Endothelial cell of umbilical vein (primary cell): ENCODE measurements around the gene EFNA5. TPM values are rescaled to one million over a fixed set of nuclear protein-coding genes. Genes with fewer than 3 reads are reported as not detected.

Experiments
- BruUV-seq: library from RNA; stranded (reverse); fragments of 400-500 nt; replicated peaks from 2 replicates; lab custom pipeline; 2021; lab: Mats Ljungman, UMichigan
- CTCF ChIA-PET: fragments of 300-600, 350-600 bp; sonication (Branson Sonifier 250); formaldehyde crosslinking; loops from one replicate; lab custom pipeline; 2021; ENCODE audit warnings: antibody characterized with exemption, inconsistent platforms; lab: Charles Lee
- POLR2A ChIA-PET: fragments of 300-600, 350-600 bp; sonication (Branson Sonifier 250); formaldehyde crosslinking; loops from one replicate; lab custom pipeline; 2021; ENCODE audit warnings: antibody characterized with exemption, inconsistent platforms; lab: Charles Lee
- DNase-seq: peaks from one replicate; pipeline ENCODE4 v3.0.0-alpha.2; 2011; ENCODE audit warnings: low read depth, low spot score
- FAIRE-seq: peaks from 2 replicates; lab custom pipeline; 2011; peaks lifted over from hg19 to GRCh38; lab: Jason Lieb, UNC
- H2AFZ ChIP-seq: 2 replicates; pipeline ENCODE4 v1.6.0; 2012; ENCODE audit warnings: low read depth, low read length, control low read depth, inconsistent platforms
- H3K27ac ChIP-seq: 2 replicates; pipeline ENCODE4 v1.5.1; 2011; ENCODE audit warnings: low read depth, mild to moderate bottlenecking, control low read depth, low read length, moderate library complexity; ENCODE audit not compliant: insufficient read depth
- H3K27me3 ChIP-seq, 2 experiments: 2 replicates each; pipeline versions ENCODE4 v1.6.0 to v1.6.1; 2011; ENCODE audit warnings: low read length in 2 of 2, mixed read lengths in 1 of 2; ENCODE audit not compliant: control insufficient read depth in 2 of 2, insufficient read depth in 2 of 2
- H3K36me3 ChIP-seq, 2 experiments: 2 replicates in 1 of 2; 3 replicates in 1 of 2; pipeline ENCODE4 v1.5.1; 2011; ENCODE audit warnings: low read length in 2 of 2, mild to moderate bottlenecking in 1 of 2, moderate library complexity in 1 of 2; ENCODE audit not compliant: control insufficient read depth in 2 of 2, insufficient read depth in 2 of 2; ENCODE audit errors: extremely low read depth in 1 of 2
- H3K4me1 ChIP-seq: 3 replicates; pipeline ENCODE4 v1.5.1; 2011; ENCODE audit warnings: mild to moderate bottlenecking, low read length; ENCODE audit not compliant: control insufficient read depth, insufficient read depth; ENCODE audit errors: extremely low read depth
- H3K4me2 ChIP-seq: 2 replicates; pipeline ENCODE4 v1.6.1; 2011; ENCODE audit warnings: low read length, control low read depth, mixed read lengths; ENCODE audit not compliant: insufficient read depth
- H3K4me3 ChIP-seq, 3 experiments: fragments of 200-600 bp in 1 of 3; sonication (generic), shearing (Covaris generic) in 1 of 3; replicated peaks in 1 of 3; 2 replicates each; pipeline ENCODE4 v1.5.1; 2011 to 2016; ENCODE audit warnings: control low read depth in 3 of 3, low read length in 3 of 3, mild to moderate bottlenecking in 2 of 3, inconsistent platforms in 1 of 3, low read depth in 1 of 3, moderate library complexity in 1 of 3; ENCODE audit not compliant: insufficient read depth in 1 of 3
- H3K79me2 ChIP-seq: 2 replicates; pipeline ENCODE4 v1.6.0; 2012; ENCODE audit warnings: low read length, inconsistent platforms; ENCODE audit not compliant: control insufficient read depth, insufficient read depth
- H3K9ac ChIP-seq: replicated peaks from 2 replicates; pipeline ENCODE3; 2011; ENCODE audit warnings: low read length, control low read depth; ENCODE audit not compliant: insufficient read depth; ENCODE audit errors: extremely low read depth
- H3K9me1 ChIP-seq: replicated peaks from 3 replicates; pipeline ENCODE4 v1.6.0; 2011; ENCODE audit warnings: mild to moderate bottlenecking, low read length; ENCODE audit not compliant: control insufficient read depth, insufficient read depth; ENCODE audit errors: extremely low read depth
- H3K9me3 ChIP-seq: replicated peaks from 2 replicates; pipeline ENCODE4 v1.5.1; 2012; ENCODE audit warnings: low read length, inconsistent platforms; ENCODE audit not compliant: control insufficient read depth, insufficient read depth
- H4K20me1 ChIP-seq: replicated peaks from 2 replicates; pipeline ENCODE3; 2011; ENCODE audit warnings: mild to moderate bottlenecking, low read length; ENCODE audit not compliant: control insufficient read depth, insufficient read depth; ENCODE audit errors: extremely low read depth
- EZH2 ChIP-seq: IDR thresholded peaks from 2 replicates; pipeline ENCODE4 v1.6.1; 2012; ENCODE audit warnings: borderline replicate concordance, low read depth, mild to moderate bottlenecking, moderate library complexity, low read length, inconsistent platforms; ENCODE audit not compliant: severe bottlenecking
- FOS ChIP-seq: IDR thresholded peaks from 2 replicates; pipeline ENCODE4 v1.6.1; 2011; ENCODE audit warnings: mild to moderate bottlenecking, low read length, moderate library complexity, borderline replicate concordance; ENCODE audit not compliant: insufficient read depth
- GATA2 ChIP-seq: IDR thresholded peaks from 2 replicates; pipeline ENCODE4 v1.7.0; 2011; ENCODE audit warnings: low read depth, mild to moderate bottlenecking, moderate library complexity, mixed read lengths, low read length; ENCODE audit not compliant: insufficient read length, insufficient read depth
- JUN ChIP-seq: IDR thresholded peaks from 2 replicates; pipeline ENCODE4 v1.6.1; 2011; ENCODE audit warnings: borderline replicate concordance, low read depth; ENCODE audit not compliant: insufficient read length, insufficient read depth
- MYC ChIP-seq: IDR thresholded peaks from one replicate; pipeline ENCODE4 v1.6.1; 2011; ENCODE audit warnings: mild to moderate bottlenecking, low read depth, low read length
- POLR2A ChIP-seq: IDR thresholded peaks from 2 replicates; pipeline ENCODE4 v1.6.1; 2012; ENCODE audit warnings: low read depth, mild to moderate bottlenecking, control low read depth, low read length
- POLR2AphosphoS5 ChIP-seq: IDR thresholded peaks from 2 replicates; pipeline ENCODE4 v1.6.1; 2012; ENCODE audit warnings: low read depth, mild to moderate bottlenecking, control low read depth, low read length, moderate library complexity; ENCODE audit not compliant: insufficient read depth
- dilution Hi-C: fragments of 300-500 bp; cut with MboI; formaldehyde crosslinking; loops from one replicate; pipeline ENCODE4 v1.15.0; 2019; ENCODE audit warnings: low sequenced_read_pairs; ENCODE audit not compliant: extremely low pct_ligation_motif_present
- intact Hi-C: fragments of 100-400 bp; cut with micrococcal nuclease; formaldehyde crosslinking; loops from one replicate; pipeline ENCODE4 v1.10.0; 2022
- polyA plus RNA-seq, 4 experiments: library from polyadenylated mRNA; depleted of rRNA in 3 of 4; stranded (reverse) in 3 of 4; unstranded in 1 of 4; fragments of >200 nt; gene quantifications; 2 replicates each; pipeline versions ENCODE4 v1.2.1 to v1.2.3, GENCODE V29; 2011 to 2012; ENCODE audit warnings: missing spikeins in 1 of 4
- total RNA-seq: library from RNA; stranded (reverse); gene quantifications from 2 replicates; pipeline ENCODE4 v1.2.3, GENCODE V29; 2021
- TF ChIP-seq, protein P1 (sequence below): IDR thresholded peaks from 2 replicates; pipeline ENCODE4 v1.6.1; 2011; ENCODE audit not compliant: insufficient read depth, insufficient read length
- TF ChIP-seq, protein P2 (sequence below), 2 donors: IDR thresholded peaks; 1 replicate in 1 of 2; 2 replicates in 1 of 2; pipeline ENCODE4 v1.5.1; 2011; ENCODE audit warnings: low read length in 2 of 2, mild to moderate bottlenecking in 2 of 2, moderate library complexity in 2 of 2, control low read depth in 1 of 2, inconsistent platforms in 1 of 2, low read depth in 1 of 2; ENCODE audit not compliant: insufficient read depth in 1 of 2; ENCODE audit errors: extremely low read depth in 1 of 2

The EFNA5 gene
- total and polyA plus RNA-seq, 2 donors (not counting 3 experiments of a cell fraction or from before 2014, with no cell fraction given) = 13.6 to 22.1 TPM

- no peak for FAIRE-seq
- H3K4me1 ChIP-seq = no peaks in the 10 kb centered on the region
- no peaks in the 10 kb centered on the region for H3K79me2 ChIP-seq
- TF ChIP-seq GATA2 (no peak), POLR2AphosphoS5 (no peak), POLR2A (no peak), MYC (no peak), JUN (no peak), EZH2 (no peak), FOS (no peak)
- TF ChIP-seq, protein P1, sequence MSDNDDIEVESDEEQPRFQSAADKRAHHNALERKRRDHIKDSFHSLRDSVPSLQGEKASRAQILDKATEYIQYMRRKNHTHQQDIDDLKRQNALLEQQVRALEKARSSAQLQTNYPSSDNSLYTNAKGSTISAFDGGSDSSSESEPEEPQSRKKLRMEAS = no peak
- TF ChIP-seq, protein P2, sequence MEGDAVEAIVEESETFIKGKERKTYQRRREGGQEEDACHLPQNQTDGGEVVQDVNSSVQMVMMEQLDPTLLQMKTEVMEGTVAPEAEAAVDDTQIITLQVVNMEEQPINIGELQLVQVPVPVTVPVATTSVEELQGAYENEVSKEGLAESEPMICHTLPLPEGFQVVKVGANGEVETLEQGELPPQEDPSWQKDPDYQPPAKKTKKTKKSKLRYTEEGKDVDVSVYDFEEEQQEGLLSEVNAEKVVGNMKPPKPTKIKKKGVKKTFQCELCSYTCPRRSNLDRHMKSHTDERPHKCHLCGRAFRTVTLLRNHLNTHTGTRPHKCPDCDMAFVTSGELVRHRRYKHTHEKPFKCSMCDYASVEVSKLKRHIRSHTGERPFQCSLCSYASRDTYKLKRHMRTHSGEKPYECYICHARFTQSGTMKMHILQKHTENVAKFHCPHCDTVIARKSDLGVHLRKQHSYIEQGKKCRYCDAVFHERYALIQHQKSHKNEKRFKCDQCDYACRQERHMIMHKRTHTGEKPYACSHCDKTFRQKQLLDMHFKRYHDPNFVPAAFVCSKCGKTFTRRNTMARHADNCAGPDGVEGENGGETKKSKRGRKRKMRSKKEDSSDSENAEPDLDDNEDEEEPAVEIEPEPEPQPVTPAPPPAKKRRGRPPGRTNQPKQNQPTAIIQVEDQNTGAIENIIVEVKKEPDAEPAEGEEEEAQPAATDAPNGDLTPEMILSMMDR (IDR thresholded peaks at IDR 0.05; ENCODE audit: extremely low read depth in 1 of 2, insufficient read depth in 1 of 2, low read depth in 1 of 2, low read length in 2 of 2) = no peak
- H3K9ac ChIP-seq = no peak overlapping the region
- H3K4me2 ChIP-seq = no peak overlapping the region
- ChIA-PET POLR2A (no interaction called here), CTCF (no interaction called here)
- no peaks in the 10 kb centered on the region for H3K9me1 ChIP-seq
- H3K36me3 ChIP-seq = no peaks in the 10 kb centered on the region
- no peak overlapping the region for H3K4me3 ChIP-seq
- intact Hi-C loops = no loop called here
- H3K27me3 ChIP-seq = no peaks in the 10 kb centered on the region
- BruUV-seq = no TSS peak
- no peak overlapping the region for H2AFZ ChIP-seq
- no peaks in the 10 kb centered on the region for H3K9me3 ChIP-seq
- dilution Hi-C loops = no loop called here
- no peaks in the 10 kb centered on the region for H4K20me1 ChIP-seq
- DNase-seq = no peak
- H3K27ac ChIP-seq = no peak overlapping the region
Measured at GRCh38 chr5:107396351-107396690, 274.4 kb downstream of the EFNA5 start.
